Spleen (tissue), 7 donors: ENCODE data around the gene ASIP.

Experiments used
- CTCF ChIP-seq, 11 experiments: fragments of 200-600 bp in 7 of 11; fragments of 450-650 bp in 4 of 11; sonication (generic) in 4 of 11; IDR thresholded peaks in 8 of 11; conservative IDR thresholded peaks in 3 of 11; 1 replicate in 7 of 11; 2 replicates in 4 of 11; pipeline versions ENCODE4 v1.4.0 to v1.8.0; 2016 to 2021; ENCODE audit warnings: antibody characterized with exemption in 11 of 11, inconsistent platforms in 4 of 11, mild to moderate bottlenecking in 1 of 11
- POLR2A ChIP-seq, 3 donors: fragments of 450-650 bp; IDR thresholded peaks; one replicate each; pipeline ENCODE4 v1.5.1; 2017; ENCODE audit warnings: antibody characterized with exemption in 3 of 3, mild to moderate bottlenecking in 1 of 3
- POLR2AphosphoS5 ChIP-seq, 3 donors: sonication (generic); formaldehyde crosslinking; IDR thresholded peaks; one replicate each; pipeline ENCODE4 v1.5.1; 2017; ENCODE audit warnings: antibody characterized with exemption in 3 of 3
- donor health status: DM: no; HTN: no; CAD: no; lungs with moderate emphysema.
- donor health status: DM: no; HTN: no; CAD: no.
- donor health status: DM: no; HTN: no; CAD: no.

DNA sequence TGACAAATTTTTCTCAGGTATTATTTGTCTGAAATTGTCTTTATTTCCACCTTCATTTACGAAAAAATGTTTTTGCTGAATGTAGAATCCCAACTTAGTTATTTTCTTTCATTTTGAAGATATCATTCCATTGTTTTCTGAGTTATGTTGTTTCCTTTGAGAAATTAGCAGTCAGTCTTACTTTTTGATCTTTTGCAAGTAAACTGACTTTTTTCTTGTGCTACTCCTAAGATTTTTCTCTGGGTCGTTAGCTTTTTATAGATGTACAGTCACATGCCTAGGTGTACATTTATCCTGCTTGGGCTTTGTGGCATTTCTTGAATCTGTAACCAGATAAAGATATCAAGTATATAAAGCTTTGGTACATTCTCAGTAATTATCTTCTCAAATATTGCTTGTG lies 29.6 kb upstream of the ASIP start:
- TF ChIP-seq CTCF (IDR thresholded peaks at IDR 0.05 in 8 of 11, conservative IDR thresholded peaks at IDR 0.05 in 3 of 11), result no peak
- TF ChIP-seq POLR2AphosphoS5 (IDR thresholded peaks at IDR 0.05), result no peak
- no peak for TF ChIP-seq POLR2A (IDR thresholded peaks at IDR 0.05)
